HepG2 (cell line): ENCODE data around the gene LRRC45. TPM values are rescaled to one million over a fixed set of nuclear protein-coding genes. Genes with fewer than 3 reads are reported as not detected.

Experiments
- ATF7 ChIP-seq, 2 experiments: fragments of 450-650 bp in 1 of 2; sonication (generic) in 1 of 2; formaldehyde crosslinking in 1 of 2; IDR thresholded peaks; 2 replicates each; pipeline versions ENCODE4 v1.4.0 to v1.6.1; 2016 to 2020; ENCODE audit warnings: antibody characterized with exemption in 1 of 2, mild to moderate bottlenecking in 1 of 2, missing genetic modification reagents in 1 of 2
- BRCA1 ChIP-seq: sonication (generic); formaldehyde crosslinking; IDR thresholded peaks from 2 replicates; pipeline ENCODE4 v1.4.0; 2020; ENCODE audit warnings: missing genetic modification reagents
- CENPBD1 ChIP-seq: sonication (generic); formaldehyde crosslinking; IDR thresholded peaks from 2 replicates; pipeline ENCODE4 v1.8.0; 2022; ENCODE audit warnings: missing genetic modification reagents, low read depth, mild to moderate bottlenecking, borderline replicate concordance
- CREB1 ChIP-seq, 2 experiments: fragments of 450-650 bp in 1 of 2; IDR thresholded peaks; 2 replicates each; pipeline ENCODE4 v1.6.1; 2016 to 2017; ENCODE audit warnings: control low read depth in 1 of 2, mild to moderate bottlenecking in 1 of 2, missing compliant biosample characterization in 1 of 2, missing genetic modification characterization in 1 of 2
- E2F1 ChIP-seq: sonication (generic); formaldehyde crosslinking; IDR thresholded peaks from 2 replicates; pipeline ENCODE4 v1.5.0; 2020; ENCODE audit warnings: missing genetic modification reagents
- FIP1L1 ChIP-seq: fragments of 200-400 bp; formaldehyde crosslinking; IDR thresholded peaks from 2 replicates; pipeline ENCODE4 v1.6.1; 2018; ENCODE audit warnings: low read depth, mild to moderate bottlenecking, low read length, moderate library complexity, borderline replicate concordance; ENCODE audit not compliant: insufficient read depth
- GMEB2 ChIP-seq: IDR thresholded peaks from 2 replicates; pipeline ENCODE4 v1.6.1; 2016; ENCODE audit warnings: missing biosample characterization, missing genetic modification reagents, low read depth
- MTERF4 ChIP-seq: sonication (generic); formaldehyde crosslinking; IDR thresholded peaks from 2 replicates; pipeline ENCODE4 v1.8.0; 2023; ENCODE audit warnings: mild to moderate bottlenecking, missing genetic modification reagents
- MXI1 ChIP-seq: IDR thresholded peaks from 3 replicates; pipeline ENCODE4 v1.6.1; 2012; ENCODE audit warnings: low read depth, low read length, inconsistent platforms, borderline replicate concordance
- MZF1 ChIP-seq: sonication (generic); formaldehyde crosslinking; IDR thresholded peaks from 2 replicates; pipeline ENCODE4 v1.8.1; 2023; ENCODE audit warnings: mild to moderate bottlenecking, missing genetic modification reagents, borderline replicate concordance
- PAF1 ChIP-seq: IDR thresholded peaks from 2 replicates; pipeline ENCODE4 v1.6.1; 2016; ENCODE audit warnings: missing genetic modification reagents, missing compliant biosample characterization
- PAX8 ChIP-seq: sonication (generic); formaldehyde crosslinking; IDR thresholded peaks from 2 replicates; pipeline ENCODE4 v1.8.0; 2022; ENCODE audit warnings: mild to moderate bottlenecking, missing genetic modification reagents, borderline replicate concordance
- TARDBP ChIP-seq: sonication (generic); formaldehyde crosslinking; IDR thresholded peaks from 2 replicates; pipeline ENCODE4 v1.8.0; 2022; ENCODE audit warnings: mild to moderate bottlenecking, missing genetic modification reagents
- YEATS2 ChIP-seq: sonication (generic); formaldehyde crosslinking; IDR thresholded peaks from 2 replicates; pipeline ENCODE4 v1.4.0; 2020; ENCODE audit warnings: missing genetic modification reagents, borderline replicate concordance
- ZBTB7A ChIP-seq: sonication (generic); formaldehyde crosslinking; IDR thresholded peaks from 2 replicates; pipeline ENCODE4 v1.8.0; 2022; ENCODE audit warnings: mild to moderate bottlenecking, missing genetic modification reagents
- ZFP41 ChIP-seq: sonication (generic); formaldehyde crosslinking; IDR thresholded peaks from 2 replicates; pipeline ENCODE4 v1.4.0; 2020; ENCODE audit warnings: mild to moderate bottlenecking, missing genetic modification reagents, borderline replicate concordance
- ZMYM4 ChIP-seq: sonication (generic); formaldehyde crosslinking; IDR thresholded peaks from 2 replicates; pipeline ENCODE4 v1.8.1; 2023; ENCODE audit warnings: mild to moderate bottlenecking, missing genetic modification reagents
- ZNF263 ChIP-seq: sonication (generic); formaldehyde crosslinking; IDR thresholded peaks from 2 replicates; pipeline ENCODE4 v1.4.0; 2020; ENCODE audit warnings: missing genetic modification reagents
- ZNF430 ChIP-seq: sonication (generic); formaldehyde crosslinking; IDR thresholded peaks from 2 replicates; pipeline ENCODE4 v1.9.0; 2021; ENCODE audit warnings: mild to moderate bottlenecking, missing genetic modification reagents
- ZNF513 ChIP-seq: sonication (generic); formaldehyde crosslinking; conservative IDR thresholded peaks from 2 replicates; pipeline ENCODE4 v1.5.0; 2020; ENCODE audit warnings: missing genetic modification reagents
- ZNF556 ChIP-seq: sonication (generic); formaldehyde crosslinking; IDR thresholded peaks from 2 replicates; pipeline ENCODE4 v1.4.0; 2020; ENCODE audit warnings: mild to moderate bottlenecking, missing genetic modification reagents, borderline replicate concordance
- ZNF75D ChIP-seq: sonication (generic); formaldehyde crosslinking; IDR thresholded peaks from 2 replicates; pipeline ENCODE4 v1.8.1; 2023; ENCODE audit warnings: missing genetic modification reagents, mild to moderate bottlenecking, borderline replicate concordance
- polyA plus RNA-seq, 8 experiments: library from polyadenylated mRNA; depleted of rRNA in 3 of 8; stranded (reverse) in 7 of 8; unstranded in 1 of 8; fragments of >200 nt; fragmentation: Illumina TruSeq in 4 of 8; extraction: Trizol in 4 of 8; gene quantifications; 2 replicates each; pipeline versions ENCODE4 v1.2.1 to v1.2.3, GENCODE V29; 2011 to 2016; ENCODE audit warnings: low read depth in 4 of 8, missing spikeins in 1 of 8, mixed read lengths in 1 of 8; ENCODE audit not compliant: insufficient read depth in 1 of 8
- total RNA-seq, 5 experiments: library from RNA; depleted of rRNA; stranded (reverse); fragments of >200 nt; fragmentation: Illumina TruSeq; extraction: Trizol; gene quantifications; 2 replicates each; pipeline ENCODE4 v1.2.3, GENCODE V29; 2016; ENCODE audit warnings: low read depth in 1 of 5

Gene LRRC45
- total and polyA plus RNA-seq, 2 of the 13 experiments (the other 11 are each of a cell fraction or from before 2014, with no cell fraction given): 11.6 to 48.1 TPM

GRCh38 chr17:81993729-81994592 is 29.1 kb upstream of the LRRC45 start (continued):
- TF ChIP-seq E2F1 (CRISPR knock-in tag) (no peak), FIP1L1 (no peak; the same call in 1 of the 2 replicates), CREB1 (IDR thresholded peaks at IDR 0.05) (no peak), CREB1 (CRISPR knock-in tag; IDR thresholded peaks at IDR 0.05) (no peak), BRCA1 (CRISPR knock-in tag) (no peak), ATF7 (IDR thresholded peaks at IDR 0.05) (no peak), ATF7 (CRISPR knock-in tag; IDR thresholded peaks at IDR 0.05) (no peak), ZNF556 (no peak; the same call in 1 of the 2 replicates), ZNF430 (CRISPR knock-in tag) (peak; percentile 77), MTERF4 (peak; percentile 91; the same call in 1 of the 2 replicates), ZNF75D (CRISPR knock-in tag) (peak; percentile 77; the same call in 1 of the 2 replicates), ZMYM4 (CRISPR knock-in tag) (peak; percentile 39; the same call in 1 of the 2 replicates), TARDBP (CRISPR knock-in tag) (peak; percentile 88), PAX8 (CRISPR knock-in tag) (no peak), MXI1 (no peak), CENPBD1 (no peak; the same call in 1 of the 2 replicates), PAF1 (no peak), ZNF513 (no peak; the same call in 1 of the 2 replicates), YEATS2 (CRISPR knock-in tag) (no peak), ZBTB7A (CRISPR knock-in tag) (peak; percentile 77; the same call in 1 of the 2 replicates), ZFP41 (CRISPR knock-in tag) (no peak; the same call in 1 of the 2 replicates), ZNF263 (no peak; the same call in 1 of the 2 replicates), GMEB2 (CRISPR knock-in tag) (no peak; the same call in 1 of the 2 replicates), MZF1 (peak; percentile 96)
